Aorta (tissue), 5 donors: ENCODE measurements around the gene CORO1C. TPM values are rescaled to one million over a fixed set of nuclear protein-coding genes. Genes with fewer than 3 reads are reported as not detected.
A peak's percentile ranks its signal among the peaks of the same experiment; 100 is the strongest.
"Not testable (repeated sequence)": the region's sequence is repeated elsewhere in the genome, so short reads cannot be mapped to it uniquely, and the experiment has no call there.

Experiments
- ATAC-seq: fragments of 200-7000 bp; cut with Tn5 transposase; one replicate; pipeline ENCODE4 v1.9.1; 2022; ENCODE audit warnings: moderate library complexity; ENCODE audit not compliant: low FRiP score
- DNase-seq, 2 donors: peaks; one replicate each; pipeline ENCODE4 v3.0.0-alpha.2; 2020
- H3K27ac ChIP-seq, 2 donors: one replicate each; pipeline ENCODE4 v1.5.1; 2013; ENCODE audit warnings: low read length in 2 of 2, mild to moderate bottlenecking in 2 of 2, moderate library complexity in 2 of 2, control low read depth in 1 of 2, inconsistent platforms in 1 of 2, low read depth in 1 of 2
- H3K27me3 ChIP-seq, 2 donors: one replicate each; pipeline ENCODE4 v1.6.1; 2013; ENCODE audit warnings: control low read depth in 1 of 2, low read length in 1 of 2, mild to moderate bottlenecking in 1 of 2, moderate library complexity in 1 of 2; ENCODE audit not compliant: insufficient read depth in 2 of 2, control insufficient read depth in 1 of 2
- H3K36me3 ChIP-seq, 2 donors: one replicate each; pipeline ENCODE4 v1.6.1; 2013; ENCODE audit warnings: control low read depth in 1 of 2, low read length in 1 of 2, mild to moderate bottlenecking in 1 of 2; ENCODE audit not compliant: insufficient read depth in 2 of 2, control insufficient read depth in 1 of 2
- H3K4me1 ChIP-seq, 2 donors: one replicate each; pipeline ENCODE4 v1.6.1; 2013; ENCODE audit warnings: low read length in 2 of 2, control low read depth in 1 of 2, mild to moderate bottlenecking in 1 of 2, moderate library complexity in 1 of 2; ENCODE audit not compliant: insufficient read depth in 2 of 2, control insufficient read depth in 1 of 2
- H3K4me3 ChIP-seq, 2 donors: one replicate each; pipeline ENCODE4 v1.5.1; 2013; ENCODE audit warnings: low read length in 2 of 2, control low read depth in 1 of 2, mild to moderate bottlenecking in 1 of 2
- H3K9me3 ChIP-seq: one replicate; pipeline ENCODE4 v1.6.1; 2013; ENCODE audit warnings: mild to moderate bottlenecking, low read length; ENCODE audit not compliant: control insufficient read depth
- WGBS, 2 donors: extraction: QIAGEN DNeasy Blood & Tissue Kit; methylation state at CpG; one replicate each; pipeline ENCODE4 v1.1.7; 2013; 5-methylcytosine and 5-hydroxymethylcytosine counted together
- intact Hi-C, 2 donors: fragments of 100-400 bp; cut with DNase I; formaldehyde crosslinking; loops; one replicate each; pipeline versions ENCODE4 v1.14.2 to v1.15.0; 2022
- polyA plus RNA-seq, 2 donors: library from polyadenylated mRNA; stranded (reverse); fragments of 200-250 nt; gene quantifications; one replicate each; pipeline ENCODE4 v1.2.3, GENCODE V29; 2013
- total RNA-seq, 2 donors: library from RNA; stranded (reverse); fragmentation: NEBNext Ultra II Directional; extraction: Animal tissue kit (Norgen Biotek cat#: 25700); gene quantifications; one replicate each; pipeline ENCODE4 v1.2.1, GENCODE V29; 2021
- donor health status: healthy with polysubstance abuse.
- donor health status: Bipolar disorder and iron deficiency.
- donor health status: DM: no; HTN: no; CAD: no.
- donor health status: DM: no; HTN: no; CAD: no.
- donor health status: DM: yes; HTN: yes; CAD: no.

CORO1C gene
- total and polyA plus RNA-seq, 4 donors = 68.0 to 387 (median 176) TPM

DNA sequence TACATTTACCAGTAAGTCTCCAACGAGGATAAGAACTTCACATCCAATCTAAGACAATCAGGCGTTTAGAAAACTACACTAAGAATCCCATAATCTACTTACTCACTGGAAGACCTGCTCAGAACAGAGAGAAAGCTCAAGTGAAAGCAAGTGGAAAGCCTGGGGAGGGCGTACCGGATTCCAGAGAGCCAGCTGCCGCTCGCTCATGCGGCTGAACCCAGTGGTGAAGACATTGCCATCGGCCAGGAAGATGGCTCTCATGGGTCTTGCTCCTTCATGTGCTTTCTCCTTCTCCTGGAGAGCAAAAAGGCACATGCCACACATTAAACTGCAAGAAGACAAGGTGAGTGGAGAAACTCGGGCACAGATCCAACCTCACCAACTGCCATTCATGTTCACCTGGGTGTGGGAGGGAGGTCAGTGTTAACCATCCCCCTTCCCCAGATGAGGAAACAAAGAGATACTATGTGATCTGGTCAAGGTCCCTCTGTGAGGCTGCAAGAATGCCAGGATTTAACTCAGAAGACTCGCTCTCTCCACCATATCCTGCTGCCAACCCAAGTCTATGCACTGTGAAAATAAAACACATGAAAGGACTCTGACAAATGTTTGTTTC, 74.1 kb downstream of the CORO1C start:
- Histone ChIP-seq H3K27me3 (no peaks in the 10 kb centered on the region), H3K36me3 (peaks cover 4 to 14% of the 10 kb centered on the region in 2 donors), H3K27ac (no peak overlapping the region), H3K4me1 (no peaks in the 10 kb centered on the region), H3K4me3 (no peak overlapping the region), H3K9me3 (no peaks in the 10 kb centered on the region)
- ATAC-seq (no peak), DNase-seq (no peak)
- intact Hi-C loops = no loop called here
- WGBS, 2 donors = 93 to 95% methylated on average over 10 of the region's 10 CpGs

DNA sequence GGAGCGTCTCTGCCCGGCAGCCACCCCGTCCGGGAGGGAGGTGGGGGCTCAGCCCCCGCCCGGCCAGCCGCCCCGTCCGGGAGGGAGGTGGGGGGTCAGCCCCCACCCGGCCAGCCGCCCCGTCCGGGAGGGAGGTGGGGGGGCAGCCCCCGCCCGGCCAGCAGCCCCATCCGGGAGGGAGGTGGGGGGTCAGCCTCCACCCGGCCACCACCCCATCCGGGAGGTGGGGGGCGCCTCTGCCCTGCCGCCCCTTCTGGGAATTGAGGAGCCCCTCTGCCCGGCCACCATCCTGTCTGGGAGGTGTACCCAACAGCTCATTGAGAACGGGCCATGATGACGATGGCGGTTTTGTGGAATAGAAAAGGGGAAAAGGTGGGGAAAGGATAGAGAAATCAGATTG, 75.1 kb downstream of the CORO1C start:
- ATAC-seq, intact Hi-C loops, H3K27me3 ChIP-seq, H3K4me1 ChIP-seq, H3K27ac ChIP-seq, DNase-seq, H3K4me3 ChIP-seq, H3K9me3 ChIP-seq: not testable (repeated sequence)
- peaks cover 4 to 14% of the 10 kb centered on the region in 2 donors for H3K36me3 ChIP-seq
- WGBS, 2 donors = 82 to 85% methylated on average over 12 to 24 of the region's 24 CpGs

DNA sequence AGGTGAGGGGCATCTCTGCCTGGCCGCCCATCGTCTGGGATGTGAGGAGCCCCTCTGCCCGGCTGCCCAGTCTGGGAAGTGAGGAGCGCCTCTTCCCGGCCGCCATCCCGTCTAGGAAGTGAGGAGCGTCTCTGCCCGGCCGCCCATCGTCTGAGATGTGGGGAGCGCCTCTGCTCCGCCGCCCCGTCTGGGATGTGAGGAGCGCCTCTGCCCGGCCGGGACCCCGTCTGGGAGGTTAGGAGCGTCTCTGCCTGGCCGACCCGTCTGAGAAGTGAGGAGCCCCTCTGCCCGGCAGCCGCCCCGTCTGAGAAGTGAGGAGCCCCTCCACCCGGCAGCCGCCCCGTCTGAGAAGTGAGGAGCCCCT, 75.5 kb downstream of the CORO1C start:
- H3K27ac ChIP-seq, DNase-seq, H3K9me3 ChIP-seq, ATAC-seq, H3K4me3 ChIP-seq, H3K27me3 ChIP-seq, H3K4me1 ChIP-seq, intact Hi-C loops: not testable (repeated sequence)
- 90 to 93% methylated on average over 7 to 22 of the region's 28 CpGs for WGBS, 2 donors
- peaks cover 4 to 14% of the 10 kb centered on the region in 2 donors for H3K36me3 ChIP-seq

DNA sequence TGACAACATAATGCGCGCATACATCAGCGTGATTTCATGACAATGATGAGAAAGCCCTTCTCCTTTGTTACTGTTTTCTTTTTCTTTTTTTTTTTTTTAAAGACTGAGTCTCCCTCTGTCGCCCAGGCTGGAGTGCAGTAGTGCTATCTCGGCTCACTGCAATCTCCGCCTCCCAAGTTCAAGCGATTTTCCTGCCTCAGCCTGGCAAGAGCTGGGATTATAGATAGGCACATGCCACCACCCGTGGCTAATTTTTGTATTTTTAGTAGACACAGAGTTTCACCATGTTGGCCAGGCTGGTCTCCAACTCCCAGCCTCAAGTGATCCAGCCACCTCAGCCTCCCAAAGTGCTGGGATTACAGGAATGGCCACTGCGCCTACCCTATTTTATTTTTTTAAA, 76.7 kb downstream of the CORO1C start:
- ATAC-seq, H3K27ac ChIP-seq, H3K4me3 ChIP-seq, DNase-seq, H3K27me3 ChIP-seq, intact Hi-C loops, H3K9me3 ChIP-seq, H3K4me1 ChIP-seq: not testable (repeated sequence)
- 41 to 42% methylated on average over 9 of the region's 9 CpGs for WGBS, 2 donors
- peaks cover 4 to 14% of the 10 kb centered on the region in 2 donors for H3K36me3 ChIP-seq

DNA sequence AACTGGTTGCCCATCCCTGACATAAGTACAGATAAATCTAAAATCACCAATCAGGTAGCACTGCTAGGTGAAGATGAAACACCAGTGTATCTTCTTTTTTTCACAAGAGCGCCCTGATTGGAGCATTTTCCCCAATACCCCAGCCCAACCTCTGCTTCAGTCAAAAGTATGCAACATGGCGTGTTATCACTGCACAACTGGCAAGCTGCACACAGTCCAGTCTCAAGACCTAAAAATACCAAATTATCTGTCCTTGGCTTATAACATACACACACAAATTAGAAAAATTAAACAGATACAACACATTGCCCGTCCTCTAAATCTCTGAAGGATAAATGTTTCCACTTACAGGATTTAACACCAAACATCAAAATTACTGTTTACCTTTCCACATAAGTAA, 77.4 kb downstream of the CORO1C start:
- Histone ChIP-seq H3K27me3 (no peaks in the 10 kb centered on the region), H3K36me3 (peaks cover 4 to 14% of the 10 kb centered on the region in 2 donors), H3K27ac (peak overlapping the region in 1 of 2 donors; percentile 25), H3K4me1 (peaks cover 0 to 4% of the 10 kb centered on the region in 2 donors), H3K4me3 (no peak overlapping the region), H3K9me3 (no peaks in the 10 kb centered on the region)
- DNase-seq (no peak), ATAC-seq (no peak)
- intact Hi-C loops = no loop called here
- 41 to 44% methylated on average over 3 of the region's 3 CpGs for WGBS, 2 donors

DNA sequence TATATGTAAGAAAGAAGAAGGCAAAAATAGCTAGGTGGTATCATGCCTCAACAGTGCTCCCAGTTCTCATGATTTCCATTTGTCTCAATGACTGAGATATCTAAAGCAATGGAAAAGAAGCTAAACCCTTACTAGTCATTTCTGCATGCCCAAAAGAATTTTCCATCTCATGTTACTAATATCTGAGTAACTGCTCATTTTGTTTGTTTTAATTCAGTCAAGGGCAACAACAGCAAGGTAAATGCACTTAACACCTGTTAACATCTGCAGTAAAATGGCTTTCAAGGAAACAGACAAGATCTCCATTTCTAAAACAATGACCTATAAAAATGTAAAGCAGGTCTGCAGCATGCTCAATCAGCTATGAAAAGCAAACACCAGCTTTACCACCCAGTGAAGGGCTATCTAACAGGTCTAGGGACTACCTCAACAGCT, 78.2 kb downstream of the CORO1C start:
- peaks cover 4 to 15% of the 10 kb centered on the region in 2 donors for H3K36me3 ChIP-seq
- H3K9me3 ChIP-seq = no peaks in the 10 kb centered on the region
- intact Hi-C loops = no loop called here
- ATAC-seq = no peak
- H3K4me1 ChIP-seq = peaks cover 0 to 4% of the 10 kb centered on the region in 2 donors
- H3K27me3 ChIP-seq = no peaks in the 10 kb centered on the region
- no peak overlapping the region for H3K4me3 ChIP-seq
- no peak overlapping the region for H3K27ac ChIP-seq
- no peak for DNase-seq

DNA sequence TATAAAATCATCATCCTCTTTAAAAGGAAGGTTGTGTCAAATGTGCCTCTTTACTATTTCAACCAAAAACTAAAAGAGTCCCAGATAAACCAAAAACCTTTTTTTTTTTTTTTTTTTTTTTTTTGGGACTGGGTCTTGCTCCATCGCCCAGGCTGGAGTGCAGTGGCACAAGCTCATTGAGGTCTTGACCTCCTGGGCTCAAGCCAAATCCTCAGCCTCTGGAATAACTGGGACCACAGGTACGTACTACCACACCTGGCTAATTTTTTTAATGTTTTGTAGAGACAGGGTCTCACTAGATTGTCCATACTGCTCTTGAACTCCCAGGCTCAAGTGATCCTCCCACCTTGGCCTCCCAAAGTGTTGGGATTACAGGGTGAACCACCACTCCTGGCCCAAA, 81.2 kb downstream of the CORO1C start:
- Histone ChIP-seq H3K27me3 (no peaks in the 10 kb centered on the region), H3K4me1 (peaks cover 0 to 4% of the 10 kb centered on the region in 2 donors), H3K4me3 (no peak overlapping the region), H3K27ac (peak overlapping the region in 1 of 2 donors; percentile 19), H3K9me3 (no peaks in the 10 kb centered on the region), H3K36me3 (peaks cover 0 to 13% of the 10 kb centered on the region in 2 donors)
- intact Hi-C loops = no loop called here
- DNase-seq = no peak
- no peak for ATAC-seq
- WGBS, 2 donors = 42 to 43% methylated on average over 2 of the region's 2 CpGs

DNA sequence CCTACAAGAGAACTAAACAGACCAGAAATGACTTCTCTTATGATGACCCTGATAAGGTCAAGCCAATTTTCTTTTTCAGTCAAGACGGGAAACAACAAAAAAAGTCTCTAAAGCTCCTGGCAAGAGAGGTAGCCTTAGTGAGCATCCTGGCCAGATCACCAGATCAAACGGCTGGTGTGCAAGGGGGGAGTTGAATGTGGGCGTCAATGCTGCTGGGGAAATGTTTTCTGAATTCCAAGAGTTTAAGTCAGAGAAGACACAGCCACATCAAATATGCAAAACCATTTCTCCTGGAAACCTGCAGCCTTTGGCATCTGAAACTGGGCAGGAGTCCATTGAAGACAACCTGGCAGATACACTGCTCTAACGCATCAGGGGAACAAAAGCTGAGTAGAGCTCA, 81.6 kb downstream of the CORO1C start:
- Histone ChIP-seq H3K4me1 (peaks cover 0 to 4% of the 10 kb centered on the region in 2 donors), H3K27ac (peak overlapping the region; percentile 19 to 26), H3K36me3 (peaks cover 0 to 13% of the 10 kb centered on the region in 2 donors), H3K4me3 (no peak overlapping the region), H3K27me3 (no peaks in the 10 kb centered on the region), H3K9me3 (no peaks in the 10 kb centered on the region)
- WGBS, 2 donors = 9 to 12% methylated on average over 4 of the region's 4 CpGs
- ATAC-seq = no peak
- DNase-seq = no peak
- intact Hi-C loops = loop anchor here in 1 of 2 donors (10.0 kb wide), 1 partner anchor 295 kb away; no protein-coding TSS in a partner anchor

DNA sequence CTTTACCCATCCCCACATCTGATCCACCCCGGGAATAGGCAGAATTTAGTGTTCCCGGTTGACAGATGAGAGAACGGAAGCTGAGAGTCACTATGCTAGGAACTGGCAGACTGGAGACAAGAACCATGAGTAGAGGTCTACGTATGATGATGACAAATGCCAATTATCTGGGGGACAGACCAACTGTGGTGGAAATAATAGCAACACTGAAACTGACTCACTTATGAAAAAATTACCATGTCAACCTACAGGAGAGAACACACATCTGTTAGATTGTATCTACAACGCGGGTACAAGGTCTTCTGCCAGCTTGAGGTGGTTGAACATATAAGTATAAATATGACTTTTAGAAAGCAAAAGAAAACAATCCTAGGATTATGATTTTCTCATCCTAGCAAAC, 82.2 kb downstream of the CORO1C start:
- Histone ChIP-seq H3K27ac (no peak overlapping the region), H3K27me3 (no peaks in the 10 kb centered on the region), H3K4me3 (no peak overlapping the region), H3K9me3 (no peaks in the 10 kb centered on the region), H3K4me1 (peaks cover 0 to 4% of the 10 kb centered on the region in 2 donors), H3K36me3 (peaks cover 0 to 13% of the 10 kb centered on the region in 2 donors)
- intact Hi-C loops = loop anchor here in 1 of 2 donors (10.0 kb wide), 1 partner anchor 296 kb away; no protein-coding TSS in a partner anchor
- DNase-seq = no peak
- ATAC-seq = no peak
- 73 to 79% methylated on average over 6 of the region's 6 CpGs for WGBS, 2 donors
